Activated CD8-positive, alpha-beta memory T cell treated with anti-CD3 and anti-CD28 coated beads for 4 hours (primary cell): Measurements from ENCODE around the gene ZNF835.
"Not testable (repeated sequence)": the region's sequence is repeated elsewhere in the genome, so short reads cannot be mapped to it uniquely, and the experiment has no call there.

Experiments used
- DNase-seq, 2 donors: peaks; one replicate each; pipeline ENCODE4 v3.0.0-alpha.2; 2020; ENCODE audit warnings: low read depth in 2 of 2

ZNF835 gene

GRCh38 chr19:56671613-56671994 is at the start of gene ZNF835:
Gene ZNF835, minus strand, starts transcription at chr19:56671757. Its CDS starts 6,559 bp downstream, at chr19:56665198.
- peak; percentile 57 to 70 for DNase-seq

- no peak for DNase-seq
Measured at GRCh38 chr19:56720281-56720680, 48.7 kb upstream of the ZNF835 start.

- no peak for DNase-seq
Measured at GRCh38 chr19:56718231-56718630, 46.7 kb upstream of the ZNF835 start.

GRCh38 chr19:56712611-56713276 is 41.2 kb upstream of the ZNF835 start:
- DNase-seq, result no peak

- no peak for DNase-seq
Measured at GRCh38 chr19:56710437-56710836, 38.9 kb upstream of the ZNF835 start.

- no peak for DNase-seq
Measured at GRCh38 chr19:56707821-56708220, 36.3 kb upstream of the ZNF835 start.

- DNase-seq, result no peak
Measured at GRCh38 chr19:56705939-56706338, 34.4 kb upstream of the ZNF835 start.

- no peak for DNase-seq
Measured at GRCh38 chr19:56701895-56702294, 30.3 kb upstream of the ZNF835 start.

GRCh38 chr19:56699552-56699951 is 28.0 kb upstream of the ZNF835 start:
- DNase-seq, result no peak

- DNase-seq, result no peak
Measured at GRCh38 chr19:56692206-56692895, 20.8 kb upstream of the ZNF835 start.

- no peak for DNase-seq
Measured at GRCh38 chr19:56690670-56691069, 19.1 kb upstream of the ZNF835 start.

GRCh38 chr19:56689198-56689597 is 17.6 kb upstream of the ZNF835 start:
- no peak for DNase-seq

- DNase-seq, result no peak
Measured at GRCh38 chr19:56687031-56687430, 15.5 kb upstream of the ZNF835 start.

- DNase-seq, result no peak
Measured at GRCh38 chr19:56683116-56683515, 11.6 kb upstream of the ZNF835 start.

- no peak for DNase-seq
Measured at GRCh38 chr19:56681702-56682101, 10.1 kb upstream of the ZNF835 start.

GRCh38 chr19:56678205-56678604 is 6.6 kb upstream of the ZNF835 start:
- no peak for DNase-seq

- not testable (repeated sequence) for DNase-seq
Measured at GRCh38 chr19:56672610-56673009, 1.1 kb upstream of the ZNF835 start.

GRCh38 chr19:56670961-56671612 is 470 bp downstream of the ZNF835 start:
- DNase-seq, result no peak

GRCh38 chr19:56670401-56670960 is 1.1 kb downstream of the ZNF835 start:
- DNase-seq, result no peak

- no peak for DNase-seq
Measured at GRCh38 chr19:56668676-56669075, 2.9 kb downstream of the ZNF835 start.

- DNase-seq, result no peak
Measured at GRCh38 chr19:56667311-56667870, 4.2 kb downstream of the ZNF835 start.

GRCh38 chr19:56664511-56664910 is 7.0 kb downstream of the ZNF835 start:
- no peak for DNase-seq
